Measurements from ENCODE around the gene THBS1. TPM values are rescaled to one million over a fixed set of nuclear protein-coding genes. Genes with fewer than 3 reads are reported as not detected.

The THBS1 gene
- total and polyA plus RNA-seq, 3 donors from 2014 or later = 12.6 to 20.7 (median 13.9) TPM

- Histone ChIP-seq H3K36me3 (ENCODE audit: low read depth, missing control alignments) (no peaks in the 10 kb centered on the region), H3K27me3 (no peaks in the 10 kb centered on the region), H3K27ac (no peak overlapping the region), H3K9me3 (no peaks in the 10 kb centered on the region), H3K4me1 (no peaks in the 10 kb centered on the region), H3K4me3 (no peak overlapping the region)
- intact Hi-C loops (cut with DNase I; ENCODE audit: low total_unique reads) = no loop called here
- 40 to 62% methylated on average over 3 of the region's 3 CpGs for WGBS, 2 donors
- no peak for DNase-seq
- TF ChIP-seq, protein P1, sequence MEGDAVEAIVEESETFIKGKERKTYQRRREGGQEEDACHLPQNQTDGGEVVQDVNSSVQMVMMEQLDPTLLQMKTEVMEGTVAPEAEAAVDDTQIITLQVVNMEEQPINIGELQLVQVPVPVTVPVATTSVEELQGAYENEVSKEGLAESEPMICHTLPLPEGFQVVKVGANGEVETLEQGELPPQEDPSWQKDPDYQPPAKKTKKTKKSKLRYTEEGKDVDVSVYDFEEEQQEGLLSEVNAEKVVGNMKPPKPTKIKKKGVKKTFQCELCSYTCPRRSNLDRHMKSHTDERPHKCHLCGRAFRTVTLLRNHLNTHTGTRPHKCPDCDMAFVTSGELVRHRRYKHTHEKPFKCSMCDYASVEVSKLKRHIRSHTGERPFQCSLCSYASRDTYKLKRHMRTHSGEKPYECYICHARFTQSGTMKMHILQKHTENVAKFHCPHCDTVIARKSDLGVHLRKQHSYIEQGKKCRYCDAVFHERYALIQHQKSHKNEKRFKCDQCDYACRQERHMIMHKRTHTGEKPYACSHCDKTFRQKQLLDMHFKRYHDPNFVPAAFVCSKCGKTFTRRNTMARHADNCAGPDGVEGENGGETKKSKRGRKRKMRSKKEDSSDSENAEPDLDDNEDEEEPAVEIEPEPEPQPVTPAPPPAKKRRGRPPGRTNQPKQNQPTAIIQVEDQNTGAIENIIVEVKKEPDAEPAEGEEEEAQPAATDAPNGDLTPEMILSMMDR (IDR thresholded peaks at IDR 0.05) = no peak
- TF ChIP-seq POLR2A (IDR thresholded peaks at IDR 0.05) = no peak
Measured at GRCh38 chr15:39598186-39598850, 17.4 kb downstream of the THBS1 start.

DNA sequence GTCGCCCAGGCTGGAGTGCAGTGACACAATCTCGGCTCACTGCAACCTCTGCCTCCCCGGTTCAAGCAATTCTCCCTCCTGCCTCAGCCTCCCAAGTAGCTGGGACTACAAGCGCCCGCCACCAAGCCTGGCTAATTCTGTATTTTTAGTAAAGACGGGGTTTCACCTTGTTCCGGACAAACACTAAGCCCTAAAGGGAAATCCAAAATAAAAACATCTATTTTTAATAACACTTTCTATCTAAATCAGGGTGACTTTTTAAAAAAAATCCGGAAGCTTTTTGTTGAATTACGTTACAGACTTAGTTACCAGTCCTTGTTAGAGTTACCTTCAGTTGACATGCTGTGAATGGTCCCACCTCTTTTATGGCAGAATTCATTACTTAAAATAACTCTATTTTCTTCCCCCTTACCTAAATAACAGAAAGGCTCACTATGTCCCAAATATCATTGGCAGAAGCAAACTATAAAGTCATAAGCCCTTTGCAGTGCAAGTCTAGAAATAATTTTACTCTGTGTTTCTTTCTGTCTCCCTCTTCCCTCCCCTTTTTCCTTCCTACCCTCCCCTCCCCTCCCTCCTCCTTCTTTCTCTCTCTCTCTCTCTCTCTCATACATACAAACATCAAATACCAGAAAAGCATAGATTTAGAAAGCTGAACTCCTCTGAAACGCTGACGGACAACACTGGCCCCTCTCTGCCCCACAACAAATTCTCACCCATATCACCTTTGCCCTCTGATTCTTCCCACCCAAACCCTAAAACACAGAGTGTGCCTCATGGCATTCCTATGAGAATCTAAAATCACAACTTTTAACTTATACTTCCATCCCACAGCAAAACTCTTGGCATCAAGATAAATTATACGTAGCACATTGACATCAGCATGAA is 18.3 kb downstream of the THBS1 start:
- Histone ChIP-seq H3K9me3 (no peaks in the 10 kb centered on the region), H3K27me3 (no peaks in the 10 kb centered on the region), H3K4me1 (no peaks in the 10 kb centered on the region), H3K4me3 (no peak overlapping the region), H3K36me3 (ENCODE audit: low read depth, missing control alignments) (no peaks in the 10 kb centered on the region), H3K27ac (no peak overlapping the region)
- intact Hi-C loops (cut with DNase I; ENCODE audit: low total_unique reads) = no loop called here
- WGBS, 2 donors = 84 to 88% methylated on average over 12 of the region's 12 CpGs
- TF ChIP-seq, protein P1 (IDR thresholded peaks at IDR 0.05) = no peak
- TF ChIP-seq POLR2A (IDR thresholded peaks at IDR 0.05) = no peak
- no peak for DNase-seq

DNA sequence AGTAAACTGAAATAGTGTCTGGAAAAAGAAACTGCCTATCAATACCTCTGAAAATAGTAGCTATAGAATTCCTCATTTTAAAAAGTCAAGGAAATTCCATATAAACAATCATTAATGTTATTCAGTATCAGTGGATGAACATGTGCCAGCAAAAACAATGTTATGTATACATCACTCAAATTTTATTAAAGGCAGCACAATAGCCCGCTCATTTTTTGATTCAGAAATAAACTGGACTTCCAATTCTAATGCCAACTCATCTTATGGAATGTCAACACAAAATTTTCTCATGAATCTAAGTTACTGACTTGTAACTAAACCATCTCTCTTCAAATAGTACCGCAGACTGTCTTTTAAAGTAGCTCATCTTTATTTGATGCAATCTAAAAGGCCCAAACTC is 19.0 kb downstream of the THBS1 start:
- 89 to 91% methylated on average over 2 of the region's 2 CpGs for WGBS, 2 donors
- no peaks in the 10 kb centered on the region for H3K4me1 ChIP-seq
- no peaks in the 10 kb centered on the region for H3K27me3 ChIP-seq
- no peak for DNase-seq
- no peak overlapping the region for H3K27ac ChIP-seq
- intact Hi-C loops (cut with DNase I; ENCODE audit: low total_unique reads) = no loop called here
- TF ChIP-seq, protein P1 (IDR thresholded peaks at IDR 0.05) = no peak
- TF ChIP-seq POLR2A (IDR thresholded peaks at IDR 0.05) = no peak
- no peaks in the 10 kb centered on the region for H3K36me3 ChIP-seq (ENCODE audit: low read depth, missing control alignments)
- no peaks in the 10 kb centered on the region for H3K9me3 ChIP-seq
- H3K4me3 ChIP-seq = no peak overlapping the region

- H3K36me3 ChIP-seq (ENCODE audit: low read depth, missing control alignments) = no peaks in the 10 kb centered on the region
- TF ChIP-seq POLR2A (IDR thresholded peaks at IDR 0.05) = no peak
- TF ChIP-seq, protein P1 (IDR thresholded peaks at IDR 0.05) = no peak
- no peak for DNase-seq
- H3K27ac ChIP-seq = no peak overlapping the region
- intact Hi-C loops (cut with DNase I; ENCODE audit: low total_unique reads) = no loop called here
- 88 to 92% methylated on average over 5 of the region's 5 CpGs for WGBS, 2 donors
- H3K4me1 ChIP-seq = peaks cover 4% of the 10 kb centered on the region
- H3K9me3 ChIP-seq = no peaks in the 10 kb centered on the region
- H3K4me3 ChIP-seq = no peak overlapping the region
- H3K27me3 ChIP-seq = no peaks in the 10 kb centered on the region
Measured at GRCh38 chr15:39602143-39602542, 21.3 kb downstream of the THBS1 start.
